ENCODE data around the gene ATP5ME. TPM values are rescaled to one million over a fixed set of nuclear protein-coding genes. Genes with fewer than 3 reads are reported as not detected.

Gene ATP5ME
- total RNA-seq, 2 donors from 2014 or later = 98.4 to 120 TPM

DNA sequence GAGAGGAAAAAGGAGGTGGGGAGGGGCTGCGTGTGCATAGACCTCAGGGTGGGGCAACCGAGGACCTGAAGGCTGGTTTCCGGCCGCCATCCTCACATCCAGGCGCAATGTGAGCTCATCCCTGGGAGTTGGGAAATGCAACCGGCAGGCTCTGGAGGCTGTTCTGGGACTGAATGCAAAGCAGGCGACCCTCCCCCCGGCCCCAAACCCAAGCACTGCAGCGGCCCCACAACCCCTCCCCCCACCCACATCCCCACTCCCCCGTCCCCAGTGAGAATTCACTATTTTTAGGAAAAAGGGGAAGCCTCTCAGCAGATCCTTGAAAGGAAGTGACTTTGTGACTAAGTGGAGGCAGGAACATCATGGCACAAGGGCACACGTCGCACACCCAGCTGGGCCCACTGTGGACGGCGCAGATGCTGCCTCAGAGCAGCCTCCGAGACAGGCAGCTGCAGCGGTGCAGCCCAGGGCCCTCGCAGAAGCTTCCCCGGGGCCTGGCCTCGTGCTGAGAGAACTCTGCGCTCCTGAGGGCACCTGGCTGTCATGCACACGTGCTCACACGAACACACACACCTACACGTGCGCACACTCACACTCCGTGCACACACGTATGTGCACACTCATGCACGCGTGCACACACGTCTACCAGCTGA lies 50.0 kb downstream of the ATP5ME start:
- Mint-ChIP-seq H3K36me3 (ENCODE audit: low read depth) (peaks cover 2% of the 10 kb centered on the region), H3K4me1 (no peaks in the 10 kb centered on the region), H3K27ac (no peak overlapping the region), H3K27me3 (peaks cover 19% of the 10 kb centered on the region), H3K4me3 (no peak overlapping the region)
- no peaks in the 10 kb centered on the region for H3K9me3 ChIP-seq (ENCODE audit: control insufficient read depth, low read length, poor library complexity, severe bottlenecking)
- no peak for ATAC-seq
- DNase-seq = no peak

DNA sequence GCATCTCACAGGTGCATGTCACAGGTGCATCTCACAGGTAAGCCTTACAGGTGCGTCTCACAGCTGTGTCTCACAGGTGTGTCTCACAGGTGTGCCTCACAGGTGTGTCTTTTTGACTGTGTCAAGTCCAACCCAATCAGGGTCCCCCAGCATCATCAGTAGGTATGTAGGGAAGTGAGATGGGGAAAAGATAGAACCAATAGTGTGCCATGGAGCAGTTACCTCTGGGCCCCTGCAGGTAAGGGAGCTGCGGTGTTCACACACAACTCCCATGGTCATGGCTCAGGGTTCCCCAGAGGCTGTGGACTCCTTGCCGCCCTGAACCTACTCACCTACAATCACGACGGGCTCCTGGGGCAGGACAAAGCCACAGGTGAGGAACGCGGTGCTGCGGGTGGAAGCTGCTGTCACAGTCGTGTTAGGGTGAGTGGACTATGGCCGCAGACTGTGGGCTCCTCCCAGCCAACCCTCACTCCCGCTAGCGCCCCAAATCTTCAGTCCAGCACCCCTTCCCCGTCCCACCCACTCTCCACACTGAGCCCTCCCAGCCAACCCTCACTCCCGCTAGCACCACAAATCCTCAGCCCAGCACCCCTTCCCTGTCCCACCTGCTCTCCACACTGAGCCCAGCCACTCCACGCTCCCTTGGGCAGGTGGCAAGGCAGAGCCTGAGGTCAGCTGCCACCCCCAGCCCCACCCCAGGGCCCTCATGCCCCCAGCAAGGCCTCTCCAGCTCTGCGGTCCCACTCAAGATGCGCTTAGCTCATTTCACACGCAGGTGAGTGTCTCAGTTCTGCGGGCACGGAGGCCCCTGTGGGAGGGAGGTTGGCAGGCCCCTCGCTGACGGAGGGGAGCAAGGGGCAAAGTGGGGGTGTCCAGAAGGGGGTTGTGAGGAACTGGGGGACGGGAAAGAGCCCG lies 50.8 kb downstream of the ATP5ME start:
- ATAC-seq (no peak), DNase-seq (no peak)
- Mint-ChIP-seq H3K36me3 (ENCODE audit: low read depth) (peaks cover 2% of the 10 kb centered on the region), H3K4me1 (no peaks in the 10 kb centered on the region), H3K27ac (no peak overlapping the region), H3K4me3 (no peak overlapping the region), H3K27me3 (peaks cover 19% of the 10 kb centered on the region)
- no peaks in the 10 kb centered on the region for H3K9me3 ChIP-seq (ENCODE audit: control insufficient read depth, low read length, poor library complexity, severe bottlenecking)

Other genes starting within 250 kb of the ATP5ME start
- gene ZNF721, start 175.1 kb downstream of the ATP5ME start, total RNA-seq = 10 to 100 TPM; 26.3 to 38.9 TPM
- 10 to 100 TPM; 68.1 to 69.8 TPM for gene PIGG, start 175.1 kb downstream of the ATP5ME start, total RNA-seq
- gene TMEM271, start 98.0 kb downstream of the ATP5ME start, total RNA-seq = not detected
- 10 to 100 TPM; 10.2 to 11.5 TPM for gene PDE6B, start 48.7 kb downstream of the ATP5ME start, total RNA-seq
- 10 to 100 TPM; 20.3 to 22.9 TPM for gene MYL5, start 266 bp upstream of the ATP5ME start, total RNA-seq
- 1 to 10 TPM; 1.1 to 2.7 TPM for gene SLC49A3, start 14.9 kb upstream of the ATP5ME start, total RNA-seq
- gene PCGF3, start 31.6 kb upstream of the ATP5ME start, total RNA-seq = 10 to 100 TPM; 31.3 to 38.0 TPM
- gene CPLX1, start 151.9 kb upstream of the ATP5ME start, total RNA-seq = 1 to 10 TPM; 3.1 to 3.7 TPM

All from T-helper 17 cell (primary cell).